Measurements from ENCODE around the gene FALEC.

Gene FALEC

GRCh38 chr1:150546294-150546937, 30.9 kb downstream of the FALEC start:
- TF ChIP-seq CTCF (IDR thresholded peaks at IDR 0.05), result no peak

- TF ChIP-seq CTCF (IDR thresholded peaks at IDR 0.05), result no peak
Measured at GRCh38 chr1:150548324-150548631, 32.7 kb downstream of the FALEC start.

GRCh38 chr1:150548632-150549495, 33.3 kb downstream of the FALEC start, which contains the start of gene ADAMTSL4:
ADAMTSL4 (plus strand) TSS chr1:150549408; CDS start chr1:150552289, 2,881 bp downstream.
- peak; percentile 23; the same call in 1 of the 2 replicates for TF ChIP-seq CTCF (IDR thresholded peaks at IDR 0.05)

GRCh38 chr1:150549496-150550221, 34.1 kb downstream of the FALEC start:
- no peak for TF ChIP-seq CTCF (IDR thresholded peaks at IDR 0.05)

GRCh38 chr1:150550222-150551050, 34.9 kb downstream of the FALEC start:
- no peak for TF ChIP-seq CTCF (IDR thresholded peaks at IDR 0.05)

GRCh38 chr1:150551051-150551783, 35.7 kb downstream of the FALEC start:
- TF ChIP-seq CTCF (IDR thresholded peaks at IDR 0.05), result no peak
